Ovary (tissue), 9 donors: ENCODE data around the gene RPGRIP1L. TPM values are rescaled to one million over a fixed set of nuclear protein-coding genes. Genes with fewer than 3 reads are reported as not detected.

Experiments used
- DNase-seq, 5 donors: peaks; one replicate each; pipeline ENCODE4 v3.0.0-alpha.2; 2019 to 2020
- H3K27ac ChIP-seq, 2 donors: fragments of 200-600 bp; one replicate each; pipeline versions ENCODE4 v1.5.1 to v1.8.0; 2019 to 2022
- H3K27me3 ChIP-seq: fragments of 200-600 bp; one replicate; pipeline ENCODE4 v1.8.0; 2022
- H3K36me3 ChIP-seq: fragments of 200-600 bp; sonication (generic); one replicate; pipeline ENCODE4 v1.5.1; 2019
- H3K4me1 ChIP-seq: one replicate; pipeline ENCODE4 v1.8.1; 2013; ENCODE audit warnings: mild to moderate bottlenecking, moderate library complexity; ENCODE audit not compliant: insufficient read depth
- H3K4me3 ChIP-seq: fragments of 200-600 bp; sonication (generic); one replicate; pipeline ENCODE4 v1.5.1; 2017
- H3K9me3 ChIP-seq, 2 donors: fragments of 200-600 bp in 1 of 2; sonication (generic) in 1 of 2; one replicate each; pipeline versions ENCODE4 v1.5.1 to v1.8.1; 2013 to 2019; ENCODE audit warnings: mild to moderate bottlenecking in 1 of 2, moderate library complexity in 1 of 2
- EP300 ChIP-seq: sonication (generic); formaldehyde crosslinking; IDR thresholded peaks from one replicate; pipeline ENCODE4 v1.6.1; 2017; ENCODE audit warnings: antibody characterized with exemption
- POLR2A ChIP-seq: fragments of 450-650 bp; IDR thresholded peaks from one replicate; pipeline ENCODE4 v1.6.1; 2017; ENCODE audit warnings: antibody characterized with exemption, mild to moderate bottlenecking, moderate library complexity
- WGBS, 3 donors: extraction: QIAGEN DNeasy Blood & Tissue Kit in 1 of 3; methylation state at CpG; one replicate each; pipeline versions ENCODE4 v1.1.5 to v1.1.7; 2013 to 2017; 5-methylcytosine and 5-hydroxymethylcytosine counted together
- intact Hi-C, 4 donors: fragments of 100-400 bp; cut with DNase I; formaldehyde crosslinking; loops; one replicate each; pipeline versions ENCODE4 v1.11.0 to v1.15.1; 2022 to 2023
- polyA plus RNA-seq, 2 donors: library from polyadenylated mRNA; stranded (reverse); fragments of 200-250 nt in 1 of 2; fragments of 350-450 nt in 1 of 2; fragmentation: Illumina TruSeq in 1 of 2; extraction: RNeasy Lipid Tissue Mini Kit (QIAGEN cat#74804) in 1 of 2; gene quantifications; one replicate each; pipeline ENCODE4 v1.2.3, GENCODE V29; 2013 to 2014
- total RNA-seq, 7 donors: library from RNA; depleted of rRNA in 2 of 7; stranded (reverse); fragments of >200 nt in 2 of 7; fragmentation: NEBNext Ultra II Directional in 3 of 7; extraction: Animal tissue kit (Norgen Biotek cat#: 25700) in 3 of 7; gene quantifications; one replicate each; pipeline versions ENCODE4 v1.1.0 to v1.2.4, GENCODE V29; 2016 to 2023
- TF ChIP-seq, protein P1 (sequence below), 3 donors: fragments of 450-650 bp in 2 of 3; fragments of 200-600 bp in 1 of 3; IDR thresholded peaks; one replicate each; pipeline versions ENCODE4 v1.5.1 to v1.8.0; 2016 to 2022; ENCODE audit warnings: antibody characterized with exemption in 3 of 3, mild to moderate bottlenecking in 1 of 3
- donor health status: DM: no; HTN: no; CAD: no; lungs with moderate emphysema.
- donor health status: DM: no; HTN: no; CAD: no.
- donor health status: Bipolar disorder and iron deficiency.
- donor health status: DM: yes; HTN: yes; CAD: no.
- donor health status: DM: no; HTN: no; CAD: no.
- donor health status: DM: yes; HTN: yes; CAD: no.

Gene RPGRIP1L
- total and polyA plus RNA-seq, 9 donors = 1.7 to 12.1 (median 7.7) TPM

DNA sequence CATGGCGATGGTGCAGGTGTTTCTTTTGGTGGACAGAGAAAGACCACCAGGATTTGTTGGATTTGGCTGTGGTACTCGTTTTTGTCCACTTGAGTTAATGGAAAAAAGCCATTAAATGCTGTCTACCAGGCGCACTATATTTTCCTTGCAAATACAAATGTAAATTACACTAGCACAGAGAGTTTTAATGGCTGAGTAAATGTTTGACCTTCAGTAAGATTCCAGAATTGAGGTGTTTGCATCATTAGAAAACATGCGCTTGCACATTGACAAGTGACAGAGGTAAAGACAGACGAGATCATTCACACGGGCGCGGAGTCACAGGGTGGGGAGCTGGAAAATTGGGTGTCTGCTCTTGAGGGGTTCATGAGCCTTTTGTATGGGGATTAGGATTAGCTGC, 147.1 kb downstream of the RPGRIP1L start:
- H3K4me3 ChIP-seq = no peak overlapping the region
- no peak for DNase-seq
- no peaks in the 10 kb centered on the region for H3K4me1 ChIP-seq
- H3K27ac ChIP-seq = no peak overlapping the region
- intact Hi-C loops = no loop called here
- TF ChIP-seq, protein P1, sequence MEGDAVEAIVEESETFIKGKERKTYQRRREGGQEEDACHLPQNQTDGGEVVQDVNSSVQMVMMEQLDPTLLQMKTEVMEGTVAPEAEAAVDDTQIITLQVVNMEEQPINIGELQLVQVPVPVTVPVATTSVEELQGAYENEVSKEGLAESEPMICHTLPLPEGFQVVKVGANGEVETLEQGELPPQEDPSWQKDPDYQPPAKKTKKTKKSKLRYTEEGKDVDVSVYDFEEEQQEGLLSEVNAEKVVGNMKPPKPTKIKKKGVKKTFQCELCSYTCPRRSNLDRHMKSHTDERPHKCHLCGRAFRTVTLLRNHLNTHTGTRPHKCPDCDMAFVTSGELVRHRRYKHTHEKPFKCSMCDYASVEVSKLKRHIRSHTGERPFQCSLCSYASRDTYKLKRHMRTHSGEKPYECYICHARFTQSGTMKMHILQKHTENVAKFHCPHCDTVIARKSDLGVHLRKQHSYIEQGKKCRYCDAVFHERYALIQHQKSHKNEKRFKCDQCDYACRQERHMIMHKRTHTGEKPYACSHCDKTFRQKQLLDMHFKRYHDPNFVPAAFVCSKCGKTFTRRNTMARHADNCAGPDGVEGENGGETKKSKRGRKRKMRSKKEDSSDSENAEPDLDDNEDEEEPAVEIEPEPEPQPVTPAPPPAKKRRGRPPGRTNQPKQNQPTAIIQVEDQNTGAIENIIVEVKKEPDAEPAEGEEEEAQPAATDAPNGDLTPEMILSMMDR (IDR thresholded peaks at IDR 0.05) = no peak
- TF ChIP-seq POLR2A (no peak), EP300 (no peak)
- no peaks in the 10 kb centered on the region for H3K9me3 ChIP-seq
- 89 to 92% (median 90%) methylated on average over 8 of the region's 8 CpGs for WGBS, 3 donors
- H3K27me3 ChIP-seq = no peaks in the 10 kb centered on the region
- no peaks in the 10 kb centered on the region for H3K36me3 ChIP-seq

DNA sequence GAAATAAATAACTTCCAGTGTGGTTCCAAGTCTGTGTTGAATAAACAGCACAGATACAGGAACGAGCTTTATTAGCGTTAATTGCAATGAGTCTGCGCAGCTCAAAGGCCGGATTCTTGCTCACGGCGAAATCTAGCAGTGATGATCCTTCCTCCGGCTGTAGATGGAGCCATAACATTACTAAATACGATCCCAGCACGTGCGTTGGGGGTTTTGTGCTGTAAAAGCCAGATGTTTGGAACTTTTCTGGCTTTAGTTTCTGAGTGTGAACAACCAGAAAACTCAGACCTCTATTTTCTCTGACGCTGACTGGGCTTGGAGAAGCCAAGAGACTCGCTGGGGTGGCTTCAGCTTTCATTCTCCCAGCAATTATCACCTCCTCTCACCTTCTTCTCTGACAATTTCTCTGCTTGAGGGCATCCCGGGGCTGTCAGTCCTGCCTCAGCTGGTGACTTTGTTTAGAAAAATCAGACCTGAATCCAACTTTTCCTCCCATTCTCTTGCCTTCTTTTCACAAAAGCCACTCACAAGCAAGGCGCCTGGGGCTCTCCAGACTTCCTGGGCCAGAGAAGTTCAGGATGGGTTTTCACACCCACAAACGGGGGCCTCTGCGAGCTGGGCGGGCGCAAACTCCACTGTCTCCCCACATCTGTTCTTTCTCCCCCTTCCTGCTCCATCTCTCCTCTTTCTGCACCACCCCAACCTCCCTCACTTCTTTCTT, 153.5 kb downstream of the RPGRIP1L start:
- no peak for TF ChIP-seq POLR2A
- TF ChIP-seq, protein P1 (IDR thresholded peaks at IDR 0.05) = peak; percentile 8 to 47 (median 24)
- Histone ChIP-seq H3K27me3 (no peaks in the 10 kb centered on the region), H3K9me3 (no peaks in the 10 kb centered on the region), H3K36me3 (no peaks in the 10 kb centered on the region), H3K4me3 (no peak overlapping the region), H3K4me1 (peaks cover 3% of the 10 kb centered on the region), H3K27ac (no peak overlapping the region)
- intact Hi-C loops = no loop called here
- DNase-seq = peak; percentile 35 to 60 (median 55)
- WGBS, 3 donors = 15 to 20% (median 15%) methylated on average over 18 of the region's 18 CpGs

Other genes with a start within 250 kb of the RPGRIP1L start
- 10 to 100 TPM; 29.9 to 51.5 (median 44.1) TPM for gene AKTIP, start 200.7 kb downstream of the RPGRIP1L start, total RNA-seq
- gene AKTIP, start 200.7 kb downstream of the RPGRIP1L start, polyA plus RNA-seq = 10 to 100 TPM; 28.5 to 43.4 TPM
- gene FTO, start 297 bp upstream of the RPGRIP1L start, total RNA-seq = 100 to 1,000 TPM in 2 of 7 donors, 10 to 100 TPM in 5; 70.6 to 105 (median 91.4) TPM
- gene FTO, start 297 bp upstream of the RPGRIP1L start, polyA plus RNA-seq = 100 to 1,000 TPM in 1 of 2 donors, 10 to 100 TPM in 1; 43.6 to 128 TPM